K562 (cell line): ENCODE measurements around the gene RPE65. TPM values are rescaled to one million over a fixed set of nuclear protein-coding genes. Genes with fewer than 3 reads are reported as not detected.

Source experiments
- CEBPB ChIP-seq: fragments of 450-650 bp; IDR thresholded peaks from 2 replicates; pipeline ENCODE4 v1.6.1; 2016; ENCODE audit warnings: missing genetic modification characterization, missing compliant biosample characterization
- FOSL1 ChIP-seq: fragments of 200-800 bp; sonication (Bioruptor generic); conservative IDR thresholded peaks from 2 replicates; pipeline ENCODE4 v1.6.1; 2016; ENCODE audit warnings: missing genetic modification characterization, missing compliant biosample characterization
- FOXM1 ChIP-seq, 2 experiments: fragments of 450-650 bp in 1 of 2; sonication (generic) in 1 of 2; formaldehyde crosslinking in 1 of 2; IDR thresholded peaks; 2 replicates each; pipeline versions ENCODE4 v1.6.1 to v1.9.0; 2017 to 2022; ENCODE audit warnings: low read depth in 2 of 2, mild to moderate bottlenecking in 2 of 2, missing genetic modification reagents in 1 of 2, moderate library complexity in 1 of 2
- HDAC2 ChIP-seq: fragments of 450-650 bp; IDR thresholded peaks from 2 replicates; pipeline ENCODE4 v1.6.1; 2016; ENCODE audit warnings: mild to moderate bottlenecking
- MXI1 ChIP-seq: IDR thresholded peaks from 2 replicates; pipeline ENCODE4 v1.6.1; 2011; ENCODE audit warnings: low read depth, mild to moderate bottlenecking, improper control_type of control experiment, low read length
- PTRF ChIP-seq: fragments of 450-650 bp; IDR thresholded peaks from 2 replicates; pipeline ENCODE4 v1.6.1; 2016; ENCODE audit warnings: mild to moderate bottlenecking, missing genetic modification characterization, missing compliant biosample characterization
- SRF ChIP-seq, 2 experiments: fragments of 250-450, 450-650 bp in 1 of 2; sonication (Bioruptor Pico) in 1 of 2; sonication (generic) in 1 of 2; formaldehyde crosslinking; IDR thresholded peaks; 2 replicates each; pipeline versions ENCODE4 v1.5.0 to v1.5.1; 2020 to 2022; ENCODE audit warnings: mild to moderate bottlenecking in 1 of 2, missing genetic modification reagents in 1 of 2
- TCF3 ChIP-seq: sonication (generic); formaldehyde crosslinking; IDR thresholded peaks from 2 replicates; pipeline ENCODE4 v1.4.0; 2020; ENCODE audit warnings: mild to moderate bottlenecking, missing genetic modification reagents
- ZNF146 ChIP-seq: IDR thresholded peaks from one replicate; pipeline ENCODE4 v1.6.1; 2018; ENCODE audit warnings: missing compliant biosample characterization; ENCODE audit not compliant: unreplicated experiment
- ZNF175 ChIP-seq: fragments of 200-800 bp; sonication (Bioruptor generic); IDR thresholded peaks from 2 replicates; pipeline ENCODE4 v1.6.1; 2016; ENCODE audit warnings: low read depth, mild to moderate bottlenecking, missing genetic modification characterization, missing compliant biosample characterization
- ZNF197 ChIP-seq: fragments of 200-800 bp; sonication (Bioruptor generic); IDR thresholded peaks from 2 replicates; pipeline ENCODE4 v1.6.1; 2016; ENCODE audit warnings: low read depth, missing genetic modification characterization, missing compliant biosample characterization
- ZNF589 ChIP-seq: fragments of 200-800 bp; sonication (Bioruptor generic); IDR thresholded peaks from 2 replicates; pipeline ENCODE4 v1.6.1; 2016; ENCODE audit warnings: low read depth, missing genetic modification characterization, missing compliant biosample characterization
- polyA plus RNA-seq, 8 experiments: library from polyadenylated mRNA; depleted of rRNA in 4 of 8; stranded (reverse) in 5 of 8; unstranded in 3 of 8; fragments of >200 nt; fragmentation: Nextera tagmentation in 2 of 8; fragmentation: Illumina TruSeq in 1 of 8; extraction: Ambion mirVana in 2 of 8; extraction: Trizol in 1 of 8; gene quantifications; 2 replicates each; pipeline versions ENCODE4 v1.2.1 to v1.2.3, GENCODE V29; 2011 to 2014; ENCODE audit warnings: inconsistent platforms in 1 of 8, missing spikeins in 1 of 8
- total RNA-seq, 7 experiments: library from RNA; depleted of rRNA in 6 of 7; stranded (reverse); fragments of >200 nt in 6 of 7; fragmentation: Illumina TruSeq in 2 of 7; extraction: Trizol in 2 of 7; gene quantifications; 2 replicates each; pipeline versions ENCODE4 v1.2.1 to v1.2.3, GENCODE V29; 2011 to 2021; ENCODE audit warnings: low replicate concordance in 1 of 7
- TF ChIP-seq, protein P1 (sequence below): sonication (generic); formaldehyde crosslinking; IDR thresholded peaks from 2 replicates; pipeline ENCODE4 v1.8.1; 2023; ENCODE audit warnings: mild to moderate bottlenecking, missing genetic modification reagents
- TF ChIP-seq, protein P2 (sequence below): fragments of 250-450 bp; sonication (Bioruptor Pico); IDR thresholded peaks from 2 replicates; pipeline ENCODE4 v1.8.0; 2022; ENCODE audit warnings: inconsistent platforms, mild to moderate bottlenecking, moderate library complexity, borderline replicate concordance

The RPE65 gene
- total and polyA plus RNA-seq, 9 of the 15 experiments (the other 6 are each of a cell fraction or from before 2014, with no cell fraction given) = 0.14 TPM; not detected in 8

DNA sequence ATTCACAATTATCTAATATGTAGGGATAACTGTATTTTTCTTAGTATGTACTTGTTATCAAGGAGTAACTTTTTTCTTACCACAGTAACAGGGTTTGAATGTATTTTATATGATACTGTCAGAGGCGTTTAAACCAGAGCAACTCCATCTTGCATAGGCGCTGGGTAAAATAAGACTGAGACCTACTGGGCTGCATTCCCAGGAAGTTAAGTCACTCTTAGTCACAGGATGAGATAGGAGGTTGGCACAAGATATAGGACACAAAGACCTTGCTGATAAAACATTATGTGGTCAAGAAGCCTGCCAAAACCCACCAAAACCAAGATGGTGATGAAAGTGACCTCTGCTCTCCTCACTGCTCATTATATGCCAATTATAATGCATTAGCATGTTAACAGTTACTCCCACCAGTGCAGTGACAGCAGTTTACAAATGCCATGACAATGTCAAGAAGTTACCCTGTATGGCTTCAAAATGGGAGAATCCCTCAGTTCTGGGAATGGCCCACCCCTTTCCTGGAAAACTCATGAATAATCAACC, 64.8 kb downstream of the RPE65 start (continued):
- TF ChIP-seq, protein P1, sequence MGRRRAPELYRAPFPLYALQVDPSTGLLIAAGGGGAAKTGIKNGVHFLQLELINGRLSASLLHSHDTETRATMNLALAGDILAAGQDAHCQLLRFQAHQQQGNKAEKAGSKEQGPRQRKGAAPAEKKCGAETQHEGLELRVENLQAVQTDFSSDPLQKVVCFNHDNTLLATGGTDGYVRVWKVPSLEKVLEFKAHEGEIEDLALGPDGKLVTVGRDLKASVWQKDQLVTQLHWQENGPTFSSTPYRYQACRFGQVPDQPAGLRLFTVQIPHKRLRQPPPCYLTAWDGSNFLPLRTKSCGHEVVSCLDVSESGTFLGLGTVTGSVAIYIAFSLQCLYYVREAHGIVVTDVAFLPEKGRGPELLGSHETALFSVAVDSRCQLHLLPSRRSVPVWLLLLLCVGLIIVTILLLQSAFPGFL (CRISPR knock-in tag) = no peak
- TF ChIP-seq HDAC2 (no peak), MXI1 (no peak), ZNF146 (CRISPR knock-in tag) (no peak), ZNF197 (CRISPR knock-in tag) (no peak), PTRF (no peak), TCF3 (CRISPR knock-in tag) (no peak), SRF (CRISPR knock-in tag; IDR thresholded peaks at IDR 0.05) (no peak), ZNF175 (CRISPR knock-in tag) (0 out of 2 replicates have a peak, but pooled peaks have one; percentile 43), FOXM1 (IDR thresholded peaks at IDR 0.05; ENCODE audit: low read depth) (no peak), FOXM1 (CRISPR knock-in tag; IDR thresholded peaks at IDR 0.05; ENCODE audit: low read depth) (no peak), CEBPB (no peak), FOSL1 (tag) (peak; percentile 75), ZNF589 (CRISPR knock-in tag) (peak; percentile 59; the same call in 1 of the 2 replicates)
- TF ChIP-seq, protein P2, sequence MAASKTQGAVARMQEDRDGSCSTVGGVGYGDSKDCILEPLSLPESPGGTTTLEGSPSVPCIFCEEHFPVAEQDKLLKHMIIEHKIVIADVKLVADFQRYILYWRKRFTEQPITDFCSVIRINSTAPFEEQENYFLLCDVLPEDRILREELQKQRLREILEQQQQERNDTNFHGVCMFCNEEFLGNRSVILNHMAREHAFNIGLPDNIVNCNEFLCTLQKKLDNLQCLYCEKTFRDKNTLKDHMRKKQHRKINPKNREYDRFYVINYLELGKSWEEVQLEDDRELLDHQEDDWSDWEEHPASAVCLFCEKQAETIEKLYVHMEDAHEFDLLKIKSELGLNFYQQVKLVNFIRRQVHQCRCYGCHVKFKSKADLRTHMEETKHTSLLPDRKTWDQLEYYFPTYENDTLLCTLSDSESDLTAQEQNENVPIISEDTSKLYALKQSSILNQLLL = no peak
